Fibroblast of lung (primary cell): ENCODE measurements around the gene ZNF831.

Experiments
- EZH2 ChIP-seq: IDR thresholded peaks from 2 replicates; pipeline ENCODE4 v1.5.1; 2012; ENCODE audit warnings: low read length, control low read depth, mild to moderate bottlenecking; ENCODE audit errors: missing control alignments
- TF ChIP-seq, protein P1 (sequence below), 2 donors: IDR thresholded peaks in 1 of 2; conservative IDR thresholded peaks in 1 of 2; 1 replicate in 1 of 2; 2 replicates in 1 of 2; pipeline ENCODE4 v1.5.1; 2011 to 2012; ENCODE audit warnings: low read length in 2 of 2, control low read depth in 1 of 2, inconsistent platforms in 1 of 2, low read depth in 1 of 2, mild to moderate bottlenecking in 1 of 2

GRCh38 chr20:59223750-59224149, 60.1 kb downstream of the ZNF831 start:
- TF ChIP-seq, protein P1, sequence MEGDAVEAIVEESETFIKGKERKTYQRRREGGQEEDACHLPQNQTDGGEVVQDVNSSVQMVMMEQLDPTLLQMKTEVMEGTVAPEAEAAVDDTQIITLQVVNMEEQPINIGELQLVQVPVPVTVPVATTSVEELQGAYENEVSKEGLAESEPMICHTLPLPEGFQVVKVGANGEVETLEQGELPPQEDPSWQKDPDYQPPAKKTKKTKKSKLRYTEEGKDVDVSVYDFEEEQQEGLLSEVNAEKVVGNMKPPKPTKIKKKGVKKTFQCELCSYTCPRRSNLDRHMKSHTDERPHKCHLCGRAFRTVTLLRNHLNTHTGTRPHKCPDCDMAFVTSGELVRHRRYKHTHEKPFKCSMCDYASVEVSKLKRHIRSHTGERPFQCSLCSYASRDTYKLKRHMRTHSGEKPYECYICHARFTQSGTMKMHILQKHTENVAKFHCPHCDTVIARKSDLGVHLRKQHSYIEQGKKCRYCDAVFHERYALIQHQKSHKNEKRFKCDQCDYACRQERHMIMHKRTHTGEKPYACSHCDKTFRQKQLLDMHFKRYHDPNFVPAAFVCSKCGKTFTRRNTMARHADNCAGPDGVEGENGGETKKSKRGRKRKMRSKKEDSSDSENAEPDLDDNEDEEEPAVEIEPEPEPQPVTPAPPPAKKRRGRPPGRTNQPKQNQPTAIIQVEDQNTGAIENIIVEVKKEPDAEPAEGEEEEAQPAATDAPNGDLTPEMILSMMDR (conservative IDR thresholded peaks at IDR 0.05 in 1 of 2, IDR thresholded peaks at IDR 0.05 in 1 of 2; ENCODE audit: low read depth in 1 of 2, low read length in 2 of 2) = no peak
- TF ChIP-seq EZH2 = no peak
